ENCODE data around the gene ZNF521. TPM values are rescaled to one million over a fixed set of nuclear protein-coding genes. Genes with fewer than 3 reads are reported as not detected.

ZNF521 gene
- total and polyA plus RNA-seq, 10 of the 15 experiments (the other 5 are each of a cell fraction or from before 2014, with no cell fraction given) = 0.02 to 0.05 (median 0.04) TPM; not detected in 6

DNA sequence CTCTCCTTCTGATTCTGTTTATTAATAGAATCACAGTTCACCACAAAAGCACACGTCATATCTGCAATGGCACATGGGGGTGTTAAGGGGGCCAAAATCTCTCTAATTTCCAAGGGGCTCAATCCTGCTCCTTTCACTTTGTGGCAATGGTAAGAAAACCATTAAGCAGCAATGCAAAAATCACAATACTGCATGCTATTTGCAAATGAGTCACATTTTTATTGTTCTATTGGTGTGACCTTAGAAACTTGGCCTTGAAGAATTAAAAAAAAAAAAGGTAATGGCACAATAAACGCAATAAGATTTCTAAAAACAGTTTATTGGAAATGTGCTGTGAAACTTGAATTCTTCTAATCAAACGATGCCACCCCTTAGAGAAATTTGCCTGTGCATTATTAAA lies 251.5 kb downstream of the ZNF521 start (continued):
- TF ChIP-seq, protein P1, sequence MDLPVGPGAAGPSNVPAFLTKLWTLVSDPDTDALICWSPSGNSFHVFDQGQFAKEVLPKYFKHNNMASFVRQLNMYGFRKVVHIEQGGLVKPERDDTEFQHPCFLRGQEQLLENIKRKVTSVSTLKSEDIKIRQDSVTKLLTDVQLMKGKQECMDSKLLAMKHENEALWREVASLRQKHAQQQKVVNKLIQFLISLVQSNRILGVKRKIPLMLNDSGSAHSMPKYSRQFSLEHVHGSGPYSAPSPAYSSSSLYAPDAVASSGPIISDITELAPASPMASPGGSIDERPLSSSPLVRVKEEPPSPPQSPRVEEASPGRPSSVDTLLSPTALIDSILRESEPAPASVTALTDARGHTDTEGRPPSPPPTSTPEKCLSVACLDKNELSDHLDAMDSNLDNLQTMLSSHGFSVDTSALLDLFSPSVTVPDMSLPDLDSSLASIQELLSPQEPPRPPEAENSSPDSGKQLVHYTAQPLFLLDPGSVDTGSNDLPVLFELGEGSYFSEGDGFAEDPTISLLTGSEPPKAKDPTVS (IDR thresholded peaks at IDR 0.05; ENCODE audit: low read depth, low read length) = no peak
- TF ChIP-seq SIX5 (IDR thresholded peaks at IDR 0.05; ENCODE audit: low read depth, low read length, severe bottlenecking) (no peak), KAT2A (conservative IDR thresholded peaks at IDR 0.05; ENCODE audit: control insufficient read depth, low read depth, low read length) (no peak), FOXM1 (IDR thresholded peaks at IDR 0.05; ENCODE audit: low read depth, low read length) (no peak), CBX3 (IDR thresholded peaks at IDR 0.05; ENCODE audit: borderline replicate concordance, low read depth) (no peak)

DNA sequence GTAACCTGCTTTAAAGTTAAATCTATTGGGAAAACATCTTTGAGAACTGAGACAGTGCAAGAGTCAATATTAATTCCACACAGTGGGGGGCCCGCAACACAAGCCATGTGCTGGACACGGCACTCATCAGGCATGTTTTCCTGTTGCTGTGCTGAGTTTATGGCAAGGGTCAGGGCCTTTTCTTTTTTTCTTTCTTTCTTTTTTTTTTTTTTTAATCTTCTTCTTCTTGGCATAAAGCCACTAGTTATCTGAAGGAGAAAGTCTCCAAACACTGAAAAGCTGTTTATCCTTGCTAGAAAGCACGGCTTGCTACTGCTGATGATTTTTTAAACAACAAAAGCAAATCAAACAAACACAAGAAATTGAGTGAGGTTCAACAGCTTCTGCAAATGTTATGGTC lies 252.1 kb downstream of the ZNF521 start:
- ATAC-seq (no peak), FAIRE-seq (no peak), DNase-seq (ENCODE audit: low read depth, low spot score) (no peak)
- ChIA-PET RAD21 (ENCODE audit: unreplicated experiment) (no interaction called here), SMC1A (ENCODE audit: uncharacterized antibody, unreplicated experiment) (interaction anchor here (1.4 kb wide), 1 partner anchor 24 kb away, joined by 3 read pairs; no protein-coding TSS in a partner anchor), CTCF (interaction anchor here (0.6 kb wide), 1 partner anchor 846 kb away, joined by 3 read pairs; no protein-coding TSS in a partner anchor), POLR2A (no interaction called here)
- H3K9ac ChIP-seq (ENCODE audit: control insufficient read depth, insufficient read depth, low read length) = no peak overlapping the region
- H3K27me3 ChIP-seq (replicated peaks in 1 of 2; ENCODE audit: control insufficient read depth in 2 of 2, insufficient read depth in 2 of 2, low read length in 1 of 2) = no peaks in the 10 kb centered on the region
- intact Hi-C loops (cut with micrococcal nuclease; ENCODE audit: unreplicated experiment) = no loop called here
- no peak overlapping the region for H3K4me2 ChIP-seq (ENCODE audit: control insufficient read depth, insufficient read depth)
- 67% methylated on average over 3 of the region's 3 CpGs for WGBS (ENCODE audit: insufficient coverage, insufficient replicate concordance, low lambda C conversion rate, missing lambda C conversion rate)
- no peak overlapping the region for H2AFZ ChIP-seq (ENCODE audit: control insufficient read depth, low read depth, low read length)
- no peaks in the 10 kb centered on the region for H3K4me1 ChIP-seq (ENCODE audit: control insufficient read depth, insufficient read depth, low read length)
- H3K79me2 ChIP-seq (ENCODE audit: control insufficient read depth, insufficient read depth, low read length) = no peaks in the 10 kb centered on the region
- H3K9me3 ChIP-seq (replicated peaks; ENCODE audit: control insufficient read depth, insufficient read depth, low read length) = no peaks in the 10 kb centered on the region
- BruUV-seq (replicated peaks) = no TSS peak
- no peak overlapping the region for H3K4me3 ChIP-seq
- in situ Hi-C loops (cut with MboI) = no loop called here
- H3K36me3 ChIP-seq (ENCODE audit: control insufficient read depth in 2 of 2, insufficient read depth in 2 of 2, low read length in 1 of 2) = no peaks in the 10 kb centered on the region
- no peak overlapping the region for H3K27ac ChIP-seq (ENCODE audit: control insufficient read depth, insufficient read depth)
- H4K20me1 ChIP-seq (ENCODE audit: control insufficient read depth, insufficient read depth) = no peaks in the 10 kb centered on the region
- TF ChIP-seq ELK1 (IDR thresholded peaks at IDR 0.05; ENCODE audit: low read depth, low read length) (no peak), NFIC (IDR thresholded peaks at IDR 0.05; ENCODE audit: low read depth, low read length) (no peak), IKZF1 (conservative IDR thresholded peaks at IDR 0.05) (no peak), ZBED1 (IDR thresholded peaks at IDR 0.05; ENCODE audit: borderline replicate concordance) (no peak), KAT2A (conservative IDR thresholded peaks at IDR 0.05; ENCODE audit: control insufficient read depth, low read depth, low read length) (no peak), CEBPB (IDR thresholded peaks at IDR 0.05; ENCODE audit: borderline replicate concordance in 1 of 2, low read depth in 2 of 2, low read length in 2 of 2) (no peak), SP1 (IDR thresholded peaks at IDR 0.05; ENCODE audit: low read depth, low read length) (no peak), POU2F2 (IDR thresholded peaks at IDR 0.05; ENCODE audit: borderline replicate concordance, low read depth, low read length) (no peak), HDGF (IDR thresholded peaks at IDR 0.05) (no peak), IRF3 (IDR thresholded peaks at IDR 0.05) (no peak)
- TF ChIP-seq, protein P2, sequence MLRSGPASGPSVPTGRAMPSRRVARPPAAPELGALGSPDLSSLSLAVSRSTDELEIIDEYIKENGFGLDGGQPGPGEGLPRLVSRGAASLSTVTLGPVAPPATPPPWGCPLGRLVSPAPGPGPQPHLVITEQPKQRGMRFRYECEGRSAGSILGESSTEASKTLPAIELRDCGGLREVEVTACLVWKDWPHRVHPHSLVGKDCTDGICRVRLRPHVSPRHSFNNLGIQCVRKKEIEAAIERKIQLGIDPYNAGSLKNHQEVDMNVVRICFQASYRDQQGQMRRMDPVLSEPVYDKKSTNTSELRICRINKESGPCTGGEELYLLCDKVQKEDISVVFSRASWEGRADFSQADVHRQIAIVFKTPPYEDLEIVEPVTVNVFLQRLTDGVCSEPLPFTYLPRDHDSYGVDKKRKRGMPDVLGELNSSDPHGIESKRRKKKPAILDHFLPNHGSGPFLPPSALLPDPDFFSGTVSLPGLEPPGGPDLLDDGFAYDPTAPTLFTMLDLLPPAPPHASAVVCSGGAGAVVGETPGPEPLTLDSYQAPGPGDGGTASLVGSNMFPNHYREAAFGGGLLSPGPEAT (IDR thresholded peaks at IDR 0.05; ENCODE audit: low read depth) = no peak
- TF ChIP-seq, protein P3, sequence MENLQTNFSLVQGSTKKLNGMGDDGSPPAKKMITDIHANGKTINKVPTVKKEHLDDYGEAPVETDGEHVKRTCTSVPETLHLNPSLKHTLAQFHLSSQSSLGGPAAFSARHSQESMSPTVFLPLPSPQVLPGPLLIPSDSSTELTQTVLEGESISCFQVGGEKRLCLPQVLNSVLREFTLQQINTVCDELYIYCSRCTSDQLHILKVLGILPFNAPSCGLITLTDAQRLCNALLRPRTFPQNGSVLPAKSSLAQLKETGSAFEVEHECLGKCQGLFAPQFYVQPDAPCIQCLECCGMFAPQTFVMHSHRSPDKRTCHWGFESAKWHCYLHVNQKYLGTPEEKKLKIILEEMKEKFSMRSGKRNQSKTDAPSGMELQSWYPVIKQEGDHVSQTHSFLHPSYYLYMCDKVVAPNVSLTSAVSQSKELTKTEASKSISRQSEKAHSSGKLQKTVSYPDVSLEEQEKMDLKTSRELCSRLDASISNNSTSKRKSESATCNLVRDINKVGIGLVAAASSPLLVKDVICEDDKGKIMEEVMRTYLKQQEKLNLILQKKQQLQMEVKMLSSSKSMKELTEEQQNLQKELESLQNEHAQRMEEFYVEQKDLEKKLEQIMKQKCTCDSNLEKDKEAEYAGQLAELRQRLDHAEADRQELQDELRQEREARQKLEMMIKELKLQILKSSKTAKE (IDR thresholded peaks at IDR 0.05; ENCODE audit: low read depth, poor library complexity, severe bottlenecking) = no peak
